ENCODE data around the gene SLC22A24. TPM values are rescaled to one million over a fixed set of nuclear protein-coding genes. Genes with fewer than 3 reads are reported as not detected.
A peak's percentile ranks its signal among the peaks of the same experiment; 100 is the strongest.
"Not testable (repeated sequence)": the region's sequence is repeated elsewhere in the genome, so short reads cannot be mapped to it uniquely, and the experiment has no call there.

SLC22A24 gene
- total and polyA plus RNA-seq, 2 experiments from 2014 or later = 0.13 TPM; not detected in 1

GRCh38 chr11:63099555-63099954 lies 44.5 kb downstream of the SLC22A24 start:
- no peak overlapping the region for H3K4me3 ChIP-seq

GRCh38 chr11:63080682-63081081 lies 63.3 kb downstream of the SLC22A24 start:
- WGBS (ENCODE audit: low lambda C conversion rate, missing lambda C conversion rate) = 77% methylated on average over 2 of the region's 2 CpGs
- TF ChIP-seq EZH2phosphoT487 (IDR thresholded peaks at IDR 0.05; ENCODE audit: low read depth, severe bottlenecking, unreplicated experiment) = no peak
- TF ChIP-seq CTCF (IDR thresholded peaks at IDR 0.05; ENCODE audit: poor library complexity) = no peak
- no peak for TF ChIP-seq EZH2 (IDR thresholded peaks at IDR 0.05; ENCODE audit: borderline replicate concordance)
- peak; percentile 18 for DNase-seq (ENCODE audit: low spot score)

More at GRCh38 chr11:63099555-63099954, 44.5 kb downstream of the SLC22A24 start:
- 53% methylated on average over 3 of the region's 3 CpGs for WGBS (ENCODE audit: low lambda C conversion rate, missing lambda C conversion rate)
- Histone ChIP-seq H3K9me2 (replicated peaks; ENCODE audit: insufficient read depth) (no peaks in the 10 kb centered on the region), H3K27ac (no peak overlapping the region), H3K4me1 (ENCODE audit: insufficient read depth) (no peaks in the 10 kb centered on the region), H3K9me3 (ENCODE audit: low read depth) (peaks cover 7% of the 10 kb centered on the region), H3K27me3 (no peaks in the 10 kb centered on the region), H3K79me2 (no peaks in the 10 kb centered on the region), H3K4me2 (no peak overlapping the region), H3K36me3 (replicated peaks; ENCODE audit: insufficient read depth, low read depth) (no peaks in the 10 kb centered on the region), H4K20me1 (ENCODE audit: insufficient read depth, poor library complexity, severe bottlenecking) (no peaks in the 10 kb centered on the region), H2AFZ (no peak overlapping the region)
- DNase-seq (ENCODE audit: low spot score) = no peak
- TF ChIP-seq EZH2 (IDR thresholded peaks at IDR 0.05; ENCODE audit: borderline replicate concordance) = no peak
- no peak for TF ChIP-seq EZH2phosphoT487 (IDR thresholded peaks at IDR 0.05; ENCODE audit: low read depth, severe bottlenecking, unreplicated experiment)
- TF ChIP-seq CTCF (IDR thresholded peaks at IDR 0.05; ENCODE audit: poor library complexity) = no peak

GRCh38 chr11:63046203-63046602 lies 97.8 kb downstream of the SLC22A24 start:
- not testable (repeated sequence) for H3K4me2 ChIP-seq; H3K36me3 ChIP-seq (replicated peaks; ENCODE audit: insufficient read depth, low read depth); H3K27me3 ChIP-seq; H3K4me1 ChIP-seq (ENCODE audit: insufficient read depth); H2AFZ ChIP-seq; H3K4me3 ChIP-seq; H4K20me1 ChIP-seq (ENCODE audit: insufficient read depth, poor library complexity, severe bottlenecking); H3K27ac ChIP-seq; H3K9me3 ChIP-seq (ENCODE audit: low read depth); H3K79me2 ChIP-seq; H3K9me2 ChIP-seq (replicated peaks; ENCODE audit: insufficient read depth); DNase-seq (ENCODE audit: low spot score)
- WGBS (ENCODE audit: low lambda C conversion rate, missing lambda C conversion rate) = 63% methylated on average over 1 of the region's 1 CpG

More at GRCh38 chr11:63080682-63081081, 63.3 kb downstream of the SLC22A24 start:
- H3K27me3 ChIP-seq = no peaks in the 10 kb centered on the region
- no peak overlapping the region for H2AFZ ChIP-seq
- H3K79me2 ChIP-seq = no peaks in the 10 kb centered on the region
- H3K36me3 ChIP-seq (replicated peaks; ENCODE audit: insufficient read depth, low read depth) = no peaks in the 10 kb centered on the region
- no peaks in the 10 kb centered on the region for H3K9me3 ChIP-seq (ENCODE audit: low read depth)
- no peak overlapping the region for H3K4me3 ChIP-seq
- H3K4me2 ChIP-seq = no peak overlapping the region
- H3K9me2 ChIP-seq (replicated peaks; ENCODE audit: insufficient read depth) = no peaks in the 10 kb centered on the region
- no peaks in the 10 kb centered on the region for H3K4me1 ChIP-seq (ENCODE audit: insufficient read depth)
- no peaks in the 10 kb centered on the region for H4K20me1 ChIP-seq (ENCODE audit: insufficient read depth, poor library complexity, severe bottlenecking)
- H3K27ac ChIP-seq = no peak overlapping the region

- Histone ChIP-seq H3K27ac (no peak overlapping the region), H3K36me3 (replicated peaks; ENCODE audit: insufficient read depth, low read depth) (no peaks in the 10 kb centered on the region), H4K20me1 (ENCODE audit: insufficient read depth, poor library complexity, severe bottlenecking) (no peaks in the 10 kb centered on the region), H3K27me3 (no peaks in the 10 kb centered on the region), H3K4me3 (no peak overlapping the region), H3K9me3 (ENCODE audit: low read depth) (no peaks in the 10 kb centered on the region), H3K79me2 (no peaks in the 10 kb centered on the region), H3K4me2 (no peak overlapping the region), H2AFZ (no peak overlapping the region), H3K4me1 (ENCODE audit: insufficient read depth) (no peaks in the 10 kb centered on the region), H3K9me2 (replicated peaks; ENCODE audit: insufficient read depth) (no peaks in the 10 kb centered on the region)
- WGBS (ENCODE audit: low lambda C conversion rate, missing lambda C conversion rate) = 95% methylated on average over 3 of the region's 3 CpGs
- DNase-seq (ENCODE audit: low spot score) = no peak
- TF ChIP-seq CTCF (IDR thresholded peaks at IDR 0.05; ENCODE audit: poor library complexity) (no peak), EZH2phosphoT487 (IDR thresholded peaks at IDR 0.05; ENCODE audit: low read depth, severe bottlenecking, unreplicated experiment) (no peak), EZH2 (IDR thresholded peaks at IDR 0.05; ENCODE audit: borderline replicate concordance) (no peak)
These were observed 101.4 kb downstream of the SLC22A24 start for GRCh38 chr11:63042596-63042995.

All from hepatocyte (in vitro differentiated cells).